Panc1 (cell line): ENCODE measurements around the gene CFP. TPM values are rescaled to one million over a fixed set of nuclear protein-coding genes. Genes with fewer than 3 reads are reported as not detected.

Experiments used
- ATAC-seq: fragments of 200-7000 bp; cut with Tn5 transposase; 2 replicates; pipeline ENCODE4 v1.9.1; 2020; ENCODE audit warnings: mild to moderate bottlenecking, moderate library complexity
- BruUV-seq: library from RNA; stranded (reverse); fragments of 400-500 nt; replicated peaks from 2 replicates; lab custom pipeline; 2021; lab: Mats Ljungman, UMichigan
- CTCF ChIA-PET: fragments of 300-600 bp; sonication (Branson Sonifier 250); formaldehyde crosslinking; loops from one replicate; lab custom pipeline; 2022; ENCODE audit warnings: antibody characterized with exemption; lab: Charles Lee
- POLR2A ChIA-PET: fragments of 300-600 bp; sonication (Branson Sonifier 250); formaldehyde crosslinking; loops from one replicate; lab custom pipeline; 2022; ENCODE audit warnings: antibody characterized with exemption; lab: Charles Lee
- DNase-seq: peaks from one replicate; pipeline ENCODE4 v3.0.0-alpha.2; 2010; ENCODE audit warnings: low read depth, low spot score
- H3K27ac ChIP-seq: 2 replicates; pipeline ENCODE4 v1.5.1; 2011; ENCODE audit warnings: mild to moderate bottlenecking, low read length, inconsistent platforms
- H3K27me3 ChIP-seq: fragments of 200-500 bp; sonication (Bioruptor generic); 2 replicates; pipeline ENCODE4 v1.6.0; 2014; ENCODE audit warnings: low read length, inconsistent platforms; ENCODE audit not compliant: control insufficient read depth, insufficient read depth
- H3K36me3 ChIP-seq: fragments of 200-500 bp; sonication (Bioruptor generic); 2 replicates; pipeline ENCODE4 v1.5.1; 2014; ENCODE audit warnings: inconsistent platforms, mild to moderate bottlenecking, low read length, moderate library complexity; ENCODE audit not compliant: control insufficient read depth, insufficient read depth
- H3K4me1 ChIP-seq: 2 replicates; pipeline ENCODE4 v1.5.1; 2011; ENCODE audit warnings: inconsistent platforms, mild to moderate bottlenecking, low read length, moderate library complexity; ENCODE audit not compliant: control insufficient read depth, insufficient read depth
- H3K4me3 ChIP-seq, 2 experiments: 2 replicates each; pipeline ENCODE4 v1.5.1; 2011 to 2012; ENCODE audit warnings: low read depth in 2 of 2, low read length in 2 of 2, mild to moderate bottlenecking in 2 of 2, inconsistent platforms in 1 of 2, moderate library complexity in 1 of 2
- H3K9me3 ChIP-seq: fragments of 200-500 bp; sonication (Bioruptor generic); 2 replicates; pipeline ENCODE4 v1.5.1; 2014; ENCODE audit warnings: low read depth, mild to moderate bottlenecking, inconsistent platforms, low read length, moderate library complexity; ENCODE audit not compliant: control insufficient read depth, insufficient read depth
- POLR2AphosphoS5 ChIP-seq: IDR thresholded peaks from 2 replicates; pipeline ENCODE4 v1.6.1; 2012; ENCODE audit warnings: mild to moderate bottlenecking, low read depth, low read length, moderate library complexity
- SIN3A ChIP-seq: IDR thresholded peaks from 2 replicates; pipeline ENCODE4 v1.6.1; 2012; ENCODE audit warnings: low read depth, mild to moderate bottlenecking, low read length, moderate library complexity, borderline replicate concordance; ENCODE audit not compliant: insufficient read depth
- TCF7L2 ChIP-seq: IDR thresholded peaks from 2 replicates; pipeline ENCODE4 v1.6.1; 2011; ENCODE audit warnings: mild to moderate bottlenecking, low read depth, low read length, inconsistent platforms
- in situ Hi-C: cut with HindIII; loops from 2 replicates; pipeline ENCODE4 v1.10.0; 2016; ENCODE audit warnings: low sequenced_read_pairs, low pct_unique_long_range_greater_than_20kb
- intact Hi-C: fragments of 100-400 bp; cut with micrococcal nuclease; formaldehyde crosslinking; loops from one replicate; pipeline ENCODE4 v1.10.0; 2022; ENCODE audit not compliant: unreplicated experiment
- total RNA-seq: library from RNA; stranded (reverse); gene quantifications from one replicate; pipeline ENCODE4 v1.2.1, GENCODE V29; 2021; ENCODE audit not compliant: unreplicated experiment
- TF ChIP-seq, protein P1 (sequence below), 2 experiments: IDR thresholded peaks; 2 replicates each; pipeline ENCODE4 v1.6.1; 2011 to 2012; ENCODE audit warnings: low read depth in 2 of 2, control low read depth in 1 of 2, low read length in 1 of 2, mild to moderate bottlenecking in 1 of 2, moderate library complexity in 1 of 2; ENCODE audit not compliant: insufficient read depth in 1 of 2
- TF ChIP-seq, protein P2 (sequence below): fragments of 450-650 bp; IDR thresholded peaks from 2 replicates; pipeline ENCODE4 v1.5.1; 2017; ENCODE audit warnings: mild to moderate bottlenecking

The CFP gene
- total RNA-seq, 1 experiment from 2014 or later: 0.59 TPM

DNA sequence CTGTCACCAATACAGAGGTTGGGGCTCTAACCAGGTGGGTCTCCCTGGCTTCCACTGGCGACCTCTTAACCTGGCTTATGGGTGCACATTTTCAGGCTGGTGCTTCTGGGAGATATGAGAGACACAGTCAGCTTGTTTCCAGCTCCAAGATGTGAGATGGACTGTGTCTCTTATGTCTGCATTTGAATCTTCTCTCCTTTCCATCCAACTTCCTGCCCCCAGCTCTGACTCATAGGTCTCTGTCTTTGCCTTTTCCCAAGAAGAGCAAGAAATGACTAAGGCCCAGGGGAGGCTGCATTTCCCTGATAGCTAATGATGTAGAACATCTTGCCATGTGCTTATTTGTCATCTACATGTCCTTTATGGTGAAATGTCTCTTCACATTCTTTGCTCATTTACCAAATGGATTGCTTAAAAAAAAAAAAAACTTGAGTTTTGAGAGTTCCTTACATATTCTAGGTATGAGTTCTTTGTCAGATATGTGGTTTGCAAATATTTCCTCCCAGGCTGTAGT is 32.5 kb upstream of the CFP start:
- H3K36me3 ChIP-seq: no peaks in the 10 kb centered on the region; the same call in 1 of the 2 replicates
- no peak overlapping the region for H3K27ac ChIP-seq
- no peaks in the 10 kb centered on the region for H3K27me3 ChIP-seq
- no peak for DNase-seq
- peaks cover 3% of the 10 kb centered on the region; the same call in 1 of the 2 replicates for H3K4me1 ChIP-seq
- intact Hi-C loops: no loop called here
- no peak for ATAC-seq
- in situ Hi-C loops: no loop called here
- CTCF ChIA-PET: no interaction called here
- H3K4me3 ChIP-seq: no peak overlapping the region
- TF ChIP-seq TCF7L2 (no peak), POLR2AphosphoS5 (no peak), SIN3A (no peak)
- TF ChIP-seq, protein P1, sequence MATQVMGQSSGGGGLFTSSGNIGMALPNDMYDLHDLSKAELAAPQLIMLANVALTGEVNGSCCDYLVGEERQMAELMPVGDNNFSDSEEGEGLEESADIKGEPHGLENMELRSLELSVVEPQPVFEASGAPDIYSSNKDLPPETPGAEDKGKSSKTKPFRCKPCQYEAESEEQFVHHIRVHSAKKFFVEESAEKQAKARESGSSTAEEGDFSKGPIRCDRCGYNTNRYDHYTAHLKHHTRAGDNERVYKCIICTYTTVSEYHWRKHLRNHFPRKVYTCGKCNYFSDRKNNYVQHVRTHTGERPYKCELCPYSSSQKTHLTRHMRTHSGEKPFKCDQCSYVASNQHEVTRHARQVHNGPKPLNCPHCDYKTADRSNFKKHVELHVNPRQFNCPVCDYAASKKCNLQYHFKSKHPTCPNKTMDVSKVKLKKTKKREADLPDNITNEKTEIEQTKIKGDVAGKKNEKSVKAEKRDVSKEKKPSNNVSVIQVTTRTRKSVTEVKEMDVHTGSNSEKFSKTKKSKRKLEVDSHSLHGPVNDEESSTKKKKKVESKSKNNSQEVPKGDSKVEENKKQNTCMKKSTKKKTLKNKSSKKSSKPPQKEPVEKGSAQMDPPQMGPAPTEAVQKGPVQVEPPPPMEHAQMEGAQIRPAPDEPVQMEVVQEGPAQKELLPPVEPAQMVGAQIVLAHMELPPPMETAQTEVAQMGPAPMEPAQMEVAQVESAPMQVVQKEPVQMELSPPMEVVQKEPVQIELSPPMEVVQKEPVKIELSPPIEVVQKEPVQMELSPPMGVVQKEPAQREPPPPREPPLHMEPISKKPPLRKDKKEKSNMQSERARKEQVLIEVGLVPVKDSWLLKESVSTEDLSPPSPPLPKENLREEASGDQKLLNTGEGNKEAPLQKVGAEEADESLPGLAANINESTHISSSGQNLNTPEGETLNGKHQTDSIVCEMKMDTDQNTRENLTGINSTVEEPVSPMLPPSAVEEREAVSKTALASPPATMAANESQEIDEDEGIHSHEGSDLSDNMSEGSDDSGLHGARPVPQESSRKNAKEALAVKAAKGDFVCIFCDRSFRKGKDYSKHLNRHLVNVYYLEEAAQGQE (IDR thresholded peaks at IDR 0.05; ENCODE audit: insufficient read depth in 1 of 2, low read depth in 2 of 2, low read length in 1 of 2): no peak
- TF ChIP-seq, protein P2, sequence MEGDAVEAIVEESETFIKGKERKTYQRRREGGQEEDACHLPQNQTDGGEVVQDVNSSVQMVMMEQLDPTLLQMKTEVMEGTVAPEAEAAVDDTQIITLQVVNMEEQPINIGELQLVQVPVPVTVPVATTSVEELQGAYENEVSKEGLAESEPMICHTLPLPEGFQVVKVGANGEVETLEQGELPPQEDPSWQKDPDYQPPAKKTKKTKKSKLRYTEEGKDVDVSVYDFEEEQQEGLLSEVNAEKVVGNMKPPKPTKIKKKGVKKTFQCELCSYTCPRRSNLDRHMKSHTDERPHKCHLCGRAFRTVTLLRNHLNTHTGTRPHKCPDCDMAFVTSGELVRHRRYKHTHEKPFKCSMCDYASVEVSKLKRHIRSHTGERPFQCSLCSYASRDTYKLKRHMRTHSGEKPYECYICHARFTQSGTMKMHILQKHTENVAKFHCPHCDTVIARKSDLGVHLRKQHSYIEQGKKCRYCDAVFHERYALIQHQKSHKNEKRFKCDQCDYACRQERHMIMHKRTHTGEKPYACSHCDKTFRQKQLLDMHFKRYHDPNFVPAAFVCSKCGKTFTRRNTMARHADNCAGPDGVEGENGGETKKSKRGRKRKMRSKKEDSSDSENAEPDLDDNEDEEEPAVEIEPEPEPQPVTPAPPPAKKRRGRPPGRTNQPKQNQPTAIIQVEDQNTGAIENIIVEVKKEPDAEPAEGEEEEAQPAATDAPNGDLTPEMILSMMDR: no peak
- no peaks in the 10 kb centered on the region for H3K9me3 ChIP-seq
- BruUV-seq: no TSS peak
- POLR2A ChIA-PET: interaction anchor here (0.7 kb wide), 1 partner anchor 327 kb away, joined by 3 read pairs; no protein-coding TSS in a partner anchor

DNA sequence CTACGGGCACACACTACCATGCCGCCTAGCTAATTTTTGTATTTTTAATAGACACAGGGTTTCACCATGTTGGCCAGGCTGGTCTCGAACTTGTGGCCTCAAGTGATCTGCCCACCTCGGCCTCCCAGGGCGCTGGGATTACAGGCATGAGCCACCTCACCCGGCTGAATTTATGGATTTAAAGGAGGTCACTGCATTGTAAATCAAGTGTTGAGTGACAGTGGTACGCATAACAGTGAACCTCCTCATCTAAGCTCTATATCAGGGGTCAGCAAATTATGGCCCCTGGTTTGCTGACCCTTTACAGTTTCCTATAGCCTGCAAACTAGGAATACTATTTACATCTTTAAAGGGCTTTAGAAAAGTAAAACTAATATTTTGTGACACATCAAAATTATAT is 31.8 kb upstream of the CFP start:
- TF ChIP-seq POLR2AphosphoS5: no peak
- TF ChIP-seq SIN3A: no peak
- intact Hi-C loops: no loop called here
- no peak for ATAC-seq
- in situ Hi-C loops: no loop called here
- H3K9me3 ChIP-seq: no peaks in the 10 kb centered on the region
- ChIA-PET CTCF (no interaction called here), POLR2A (no interaction called here)
- no peak overlapping the region for H3K27ac ChIP-seq
- no peak for DNase-seq
- no TSS peak for BruUV-seq
- no peak overlapping the region for H3K4me3 ChIP-seq
- peaks cover 3% of the 10 kb centered on the region; the same call in 1 of the 2 replicates for H3K4me1 ChIP-seq
- no peaks in the 10 kb centered on the region for H3K27me3 ChIP-seq
- H3K36me3 ChIP-seq: peaks cover under 1% of the 10 kb centered on the region; the same call in 1 of the 2 replicates

- TSS peak; percentile 96 for BruUV-seq
- intact Hi-C loops: no loop called here
- CTCF ChIA-PET: no interaction called here
- Histone ChIP-seq H3K4me3 (peak overlapping the region; percentile 65 to 66), H3K36me3 (peaks cover 5% of the 10 kb centered on the region; the same call in 1 of the 2 replicates), H3K4me1 (peaks cover 3% of the 10 kb centered on the region; the same call in 1 of the 2 replicates), H3K27me3 (no peaks in the 10 kb centered on the region), H3K27ac (peak overlapping the region; percentile 95), H3K9me3 (no peaks in the 10 kb centered on the region)
- POLR2A ChIA-PET: no interaction called here
- no peak for ATAC-seq
- TF ChIP-seq, protein P2: no peak
- peak; percentile 80; the same call in 1 of the 2 replicates for TF ChIP-seq TCF7L2
- TF ChIP-seq, protein P1 (IDR thresholded peaks at IDR 0.05; ENCODE audit: insufficient read depth in 1 of 2, low read depth in 2 of 2, low read length in 1 of 2): no peak
- DNase-seq: no peak
- in situ Hi-C loops: no loop called here
These were observed 29.6 kb upstream of the CFP start for GRCh38 chrX:47659421-47659726.
